GM19468 (cell line): Measurements from ENCODE around the gene ZXDA.
"Not testable (repeated sequence)": the region's sequence is repeated elsewhere in the genome, so short reads cannot be mapped to it uniquely, and the experiment has no call there.

Experiments used
- ATAC-seq: cut with Tn5 transposase; IDR thresholded peaks from one replicate; pipeline ENCODE4 v1.9.1; 2021; ENCODE audit warnings: mild to moderate bottlenecking, moderate library complexity, moderate number of reproducible peaks; ENCODE audit not compliant: unreplicated experiment; ENCODE audit errors: extremely low read depth

Gene ZXDA, protein sequence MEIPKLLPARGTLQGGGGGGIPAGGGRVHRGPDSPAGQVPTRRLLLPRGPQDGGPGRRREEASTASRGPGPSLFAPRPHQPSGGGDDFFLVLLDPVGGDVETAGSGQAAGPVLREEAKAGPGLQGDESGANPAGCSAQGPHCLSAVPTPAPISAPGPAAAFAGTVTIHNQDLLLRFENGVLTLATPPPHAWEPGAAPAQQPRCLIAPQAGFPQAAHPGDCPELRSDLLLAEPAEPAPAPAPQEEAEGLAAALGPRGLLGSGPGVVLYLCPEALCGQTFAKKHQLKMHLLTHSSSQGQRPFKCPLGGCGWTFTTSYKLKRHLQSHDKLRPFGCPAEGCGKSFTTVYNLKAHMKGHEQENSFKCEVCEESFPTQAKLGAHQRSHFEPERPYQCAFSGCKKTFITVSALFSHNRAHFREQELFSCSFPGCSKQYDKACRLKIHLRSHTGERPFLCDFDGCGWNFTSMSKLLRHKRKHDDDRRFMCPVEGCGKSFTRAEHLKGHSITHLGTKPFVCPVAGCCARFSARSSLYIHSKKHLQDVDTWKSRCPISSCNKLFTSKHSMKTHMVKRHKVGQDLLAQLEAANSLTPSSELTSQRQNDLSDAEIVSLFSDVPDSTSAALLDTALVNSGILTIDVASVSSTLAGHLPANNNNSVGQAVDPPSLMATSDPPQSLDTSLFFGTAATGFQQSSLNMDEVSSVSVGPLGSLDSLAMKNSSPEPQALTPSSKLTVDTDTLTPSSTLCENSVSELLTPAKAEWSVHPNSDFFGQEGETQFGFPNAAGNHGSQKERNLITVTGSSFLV

GRCh38 chrX:57910287-57910912 lies at the start of gene ZXDA:
Gene ZXDA, minus strand, starts transcription at chrX:57910458. Its CDS starts 38 bp downstream, at chrX:57910420.
- peak; percentile 28 for ATAC-seq

DNA sequence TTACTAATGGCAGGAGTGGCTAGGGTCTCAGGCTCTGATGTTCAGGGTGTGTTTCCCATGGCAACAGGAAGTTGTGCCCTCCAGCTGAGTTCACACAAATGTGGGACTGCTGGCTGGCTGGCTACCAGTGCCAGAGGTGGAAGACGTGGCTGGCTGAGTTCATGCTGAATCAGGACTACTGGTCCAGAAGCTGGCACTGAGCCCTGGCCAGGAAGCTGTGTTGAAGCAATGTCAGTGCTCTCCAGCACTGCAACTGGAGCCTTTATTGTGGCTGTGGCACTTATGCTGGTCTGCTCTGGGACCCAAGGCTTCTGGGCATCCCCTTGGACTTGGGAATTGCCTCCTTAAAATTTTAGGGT lies 42.0 kb upstream of the ZXDA start:
- ATAC-seq = no peak

DNA sequence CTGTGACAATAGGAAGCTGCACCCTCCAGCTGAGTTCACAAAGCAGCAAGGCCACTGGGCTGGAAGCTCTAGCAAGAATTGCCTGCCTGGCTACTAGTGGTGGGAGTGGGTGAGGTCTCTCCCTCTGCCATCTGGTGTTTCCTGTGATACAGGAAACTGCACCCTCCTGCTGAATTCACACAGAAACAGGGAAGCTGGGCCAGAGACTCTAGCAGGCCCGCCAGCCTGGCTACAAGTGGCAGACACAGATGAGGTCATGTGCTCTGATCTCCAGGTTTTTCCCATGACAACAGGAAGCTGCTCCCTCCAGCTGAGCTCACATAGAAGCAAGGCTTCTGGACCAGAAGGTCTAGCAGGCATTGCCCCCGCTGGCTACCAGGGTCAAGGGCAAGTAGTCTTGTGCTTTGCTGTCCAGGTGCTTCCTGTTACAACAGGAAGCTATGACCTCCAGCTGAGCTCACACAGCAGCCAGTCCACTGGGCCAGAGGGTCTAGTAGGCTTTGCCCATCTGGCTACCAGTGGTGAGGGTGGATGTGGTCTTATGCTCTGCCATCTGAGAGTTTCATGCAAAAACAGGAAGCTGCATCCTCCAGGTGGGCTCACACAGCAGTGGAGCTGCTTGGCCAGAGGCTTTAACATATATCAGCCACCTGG lies 41.5 kb upstream of the ZXDA start:
- ATAC-seq = no peak

DNA sequence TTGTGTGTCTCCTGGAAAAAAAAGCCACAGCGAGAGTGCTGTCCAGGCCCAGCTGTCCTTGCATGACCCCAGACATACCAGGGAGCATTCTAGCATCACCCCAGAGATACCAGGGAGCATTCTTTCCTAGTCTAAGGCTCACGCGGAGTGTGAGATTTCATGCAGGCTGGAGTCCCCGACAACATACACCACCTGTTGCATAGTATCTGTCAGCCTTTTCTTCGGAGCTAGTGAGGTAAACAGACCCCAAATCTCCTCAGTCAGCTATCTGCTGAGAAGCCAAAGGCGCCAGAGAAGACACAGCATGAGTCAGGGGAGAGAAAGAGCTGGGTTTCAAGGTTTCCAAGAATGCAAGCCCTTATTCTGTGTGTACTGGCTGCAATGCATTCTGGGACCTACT lies 23.1 kb upstream of the ZXDA start:
- ATAC-seq = no peak

- ATAC-seq = no peak
These were observed 22.0 kb upstream of the ZXDA start for GRCh38 chrX:57932266-57932665.

GRCh38 chrX:57930051-57930450 lies 19.8 kb upstream of the ZXDA start:
- ATAC-seq = no peak

- no peak for ATAC-seq
These were observed 19.1 kb upstream of the ZXDA start for GRCh38 chrX:57929373-57929772.

DNA sequence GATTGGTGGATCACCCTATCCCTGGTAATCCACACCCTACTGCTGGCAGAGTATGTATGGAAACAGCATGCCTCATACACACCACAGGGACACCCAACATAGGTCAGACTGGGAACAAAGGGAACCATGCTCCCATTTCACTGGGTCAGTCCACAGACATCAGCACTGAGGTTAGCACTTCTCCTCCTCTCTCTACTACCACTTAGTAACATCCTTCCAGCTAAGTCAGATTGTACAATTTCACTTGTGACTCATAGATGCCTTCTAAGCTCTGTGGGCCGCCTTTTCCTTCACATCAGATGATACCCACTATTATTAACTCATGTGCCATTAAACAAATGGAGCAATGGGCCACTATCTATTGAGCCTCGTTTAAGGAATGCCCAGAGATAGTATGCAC lies 15.5 kb upstream of the ZXDA start:
- no peak for ATAC-seq

DNA sequence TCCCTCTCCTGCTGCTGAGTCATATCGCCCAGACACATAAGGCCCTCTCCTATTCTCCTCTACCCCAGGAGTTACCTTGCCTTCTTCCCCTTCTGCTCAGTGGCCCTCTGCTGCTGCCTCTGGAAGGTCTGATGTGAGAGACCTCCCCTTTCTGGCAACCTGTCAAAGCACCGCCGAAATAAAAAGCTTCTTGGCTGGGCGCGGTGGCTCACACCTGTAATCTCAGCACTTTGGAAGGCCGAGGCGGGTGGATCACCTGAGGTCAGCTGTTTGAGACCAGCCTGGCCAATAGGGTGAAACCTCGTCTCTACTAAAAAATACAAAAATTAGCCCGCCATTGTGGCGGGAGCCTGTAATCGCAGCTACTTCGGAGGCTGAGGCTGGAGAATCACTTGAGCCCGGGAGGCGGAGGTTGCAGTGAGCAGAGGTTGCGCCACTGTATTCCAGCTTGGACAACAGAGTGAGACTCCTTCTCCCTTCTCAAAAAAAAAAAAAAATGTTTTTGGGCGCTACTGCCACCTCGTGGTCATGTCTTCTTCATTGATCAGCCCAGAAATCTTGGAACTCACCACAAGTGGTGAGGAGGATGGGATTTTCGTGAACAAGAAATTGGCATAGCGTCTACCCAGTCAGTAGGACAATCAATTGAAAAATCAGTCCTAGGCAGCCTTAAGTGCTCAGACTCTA lies 8.6 kb upstream of the ZXDA start:
- ATAC-seq = no peak

- ATAC-seq = no peak
These were observed 5.4 kb upstream of the ZXDA start for GRCh38 chrX:57915680-57916079.

DNA sequence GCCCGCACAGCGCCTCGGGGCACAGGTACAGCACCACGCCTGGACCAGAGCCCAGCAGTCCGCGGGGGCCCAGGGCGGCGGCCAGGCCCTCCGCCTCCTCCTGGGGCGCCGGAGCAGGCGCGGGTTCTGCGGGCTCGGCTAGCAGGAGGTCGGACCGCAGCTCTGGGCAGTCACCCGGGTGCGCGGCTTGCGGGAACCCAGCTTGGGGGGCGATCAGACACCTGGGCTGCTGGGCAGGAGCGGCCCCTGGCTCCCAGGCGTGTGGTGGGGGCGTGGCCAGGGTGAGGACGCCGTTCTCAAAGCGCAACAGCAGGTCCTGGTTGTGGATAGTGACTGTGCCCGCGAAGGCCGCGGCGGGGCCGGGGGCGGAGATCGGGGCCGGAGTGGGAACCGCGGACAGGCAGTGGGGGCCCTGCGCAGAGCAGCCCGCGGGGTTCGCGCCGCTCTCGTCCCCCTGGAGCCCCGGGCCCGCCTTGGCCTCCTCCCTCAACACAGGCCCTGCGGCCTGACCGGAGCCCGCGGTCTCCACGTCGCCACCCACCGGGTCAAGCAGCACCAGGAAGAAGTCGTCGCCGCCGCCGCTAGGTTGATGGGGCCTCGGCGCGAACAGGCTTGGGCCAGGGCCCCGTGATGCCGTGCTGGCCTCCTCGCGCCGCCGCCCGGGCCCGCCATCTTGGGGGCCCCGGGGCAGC lies 517 bp downstream of the ZXDA start:
- ATAC-seq = peak; percentile 24

DNA sequence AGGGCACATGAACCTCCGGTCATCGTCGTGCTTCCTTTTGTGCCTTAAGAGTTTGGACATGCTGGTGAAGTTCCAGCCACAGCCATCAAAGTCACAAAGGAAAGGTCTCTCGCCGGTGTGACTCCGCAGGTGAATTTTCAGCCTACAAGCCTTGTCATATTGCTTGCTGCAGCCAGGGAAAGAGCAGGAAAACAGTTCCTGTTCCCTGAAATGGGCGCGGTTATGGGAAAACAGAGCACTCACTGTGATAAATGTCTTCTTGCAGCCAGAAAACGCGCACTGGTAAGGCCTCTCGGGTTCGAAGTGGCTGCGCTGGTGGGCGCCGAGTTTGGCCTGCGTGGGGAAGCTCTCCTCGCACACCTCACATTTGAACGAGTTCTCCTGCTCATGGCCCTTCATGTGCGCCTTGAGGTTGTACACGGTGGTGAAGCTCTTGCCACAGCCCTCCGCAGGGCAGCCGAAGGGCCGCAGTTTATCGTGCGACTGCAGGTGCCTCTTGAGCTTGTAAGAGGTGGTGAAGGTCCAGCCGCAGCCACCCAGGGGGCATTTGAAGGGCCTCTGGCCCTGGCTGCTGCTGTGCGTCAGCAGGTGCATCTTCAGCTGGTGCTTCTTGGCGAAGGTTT lies 1.2 kb downstream of the ZXDA start:
- not testable (repeated sequence) for ATAC-seq

DNA sequence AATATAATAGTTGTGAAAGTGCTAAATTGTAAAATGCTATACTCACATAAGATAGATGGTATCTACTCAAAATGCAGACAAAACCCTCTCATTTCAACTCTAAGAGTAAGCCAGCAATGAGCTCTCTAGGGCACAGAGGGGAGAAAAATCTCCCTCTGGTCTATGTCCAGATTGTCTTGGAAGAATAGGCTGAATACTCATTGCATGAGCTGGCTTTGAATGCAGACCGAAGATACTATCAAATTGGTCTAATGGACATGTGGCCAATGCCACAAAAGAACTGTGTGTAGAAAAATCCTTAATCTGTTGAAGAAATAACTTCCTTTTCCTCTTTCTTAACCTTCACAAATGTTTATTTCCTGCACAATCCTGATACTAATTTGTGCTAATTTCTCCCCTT lies 3.5 kb downstream of the ZXDA start:
- no peak for ATAC-seq

- ATAC-seq = no peak
These were observed 5.1 kb downstream of the ZXDA start for GRCh38 chrX:57905141-57905540.

GRCh38 chrX:57904176-57904880 lies 5.9 kb downstream of the ZXDA start:
- no peak for ATAC-seq

- no peak for ATAC-seq
These were observed 7.6 kb downstream of the ZXDA start for GRCh38 chrX:57902633-57903032.

DNA sequence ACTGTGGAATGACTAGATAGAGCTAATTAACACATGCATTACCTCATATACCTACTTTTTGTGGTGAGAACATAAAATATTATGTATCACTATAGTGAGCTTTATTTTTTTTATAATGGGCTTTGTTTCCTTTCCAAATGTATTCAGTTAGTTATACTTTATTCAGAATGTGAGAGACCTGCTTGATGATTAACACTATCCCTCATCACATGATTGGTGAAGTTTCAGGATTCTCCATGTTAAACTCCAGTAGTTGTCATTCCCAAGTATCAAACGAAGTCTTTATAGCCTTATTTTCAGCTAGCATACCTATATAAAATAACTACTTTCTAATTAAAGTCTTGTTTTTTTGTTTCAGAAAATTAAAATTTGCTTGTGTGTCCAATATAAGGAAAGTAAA lies 8.8 kb downstream of the ZXDA start:
- no peak for ATAC-seq

GRCh38 chrX:57900975-57901374 lies 9.3 kb downstream of the ZXDA start:
- ATAC-seq = no peak
